HG03025 (cell line): ENCODE results near the gene MADCAM1.
A peak's percentile ranks its signal among the peaks of the same experiment; 100 is the strongest.

ENCODE experiments used
- ATAC-seq: cut with Tn5 transposase; IDR thresholded peaks from one replicate; pipeline ENCODE4 v1.9.1; 2021; ENCODE audit warnings: mild to moderate bottlenecking, moderate library complexity; ENCODE audit not compliant: unreplicated experiment, low FRiP score

Gene MADCAM1

DNA sequence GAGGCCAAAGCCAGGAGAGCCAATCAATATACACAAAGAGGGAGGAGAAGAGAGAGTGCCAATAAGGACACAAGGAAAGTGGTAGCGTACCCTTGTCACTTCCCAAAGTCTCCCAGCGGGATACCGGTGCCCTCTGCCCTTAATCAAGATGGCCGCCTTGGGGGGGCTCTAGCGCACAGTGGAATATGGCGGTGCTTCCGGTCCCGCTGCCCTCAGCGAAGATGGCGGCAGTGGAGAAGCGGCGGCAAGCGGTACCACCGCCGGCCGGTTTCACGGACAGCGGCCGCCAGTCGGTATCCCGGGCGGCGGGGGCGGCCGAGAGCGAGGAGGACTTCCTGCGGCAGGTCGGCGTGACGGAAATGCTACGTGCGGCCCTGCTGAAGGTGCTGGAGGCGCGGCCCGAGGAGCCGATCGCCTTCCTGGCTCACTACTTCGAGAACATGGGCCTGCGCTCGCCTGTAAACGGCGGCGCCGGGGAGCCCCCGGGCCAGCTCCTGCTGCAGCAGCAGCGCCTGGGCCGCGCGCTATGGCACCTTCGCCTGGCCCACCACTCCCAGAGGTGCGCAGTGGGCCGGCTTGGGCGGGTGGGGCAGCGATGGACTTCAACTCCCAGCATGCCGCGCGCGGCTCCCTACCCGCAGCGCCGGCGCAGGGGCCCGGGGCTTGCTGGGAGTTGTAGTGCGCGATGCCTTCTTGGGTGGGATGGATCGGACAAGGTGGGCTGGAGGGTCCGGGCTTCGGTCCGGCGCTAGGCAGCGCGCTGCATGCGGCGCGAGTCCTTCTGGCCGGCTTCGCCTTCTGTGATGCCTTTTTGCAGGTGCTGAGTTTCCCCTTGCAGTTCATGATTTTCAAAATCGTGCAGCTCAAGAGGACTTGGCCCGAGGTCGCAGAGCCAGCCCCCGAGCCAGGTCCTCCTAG is 11.3 kb downstream of the MADCAM1 start, which contains the start of gene TPGS1:
TPGS1 (plus strand) TSS at position 212 of the 918 bp plus-strand sequence; CDS start at position 222, 10 bp downstream.
- peak; percentile 55 for ATAC-seq

DNA sequence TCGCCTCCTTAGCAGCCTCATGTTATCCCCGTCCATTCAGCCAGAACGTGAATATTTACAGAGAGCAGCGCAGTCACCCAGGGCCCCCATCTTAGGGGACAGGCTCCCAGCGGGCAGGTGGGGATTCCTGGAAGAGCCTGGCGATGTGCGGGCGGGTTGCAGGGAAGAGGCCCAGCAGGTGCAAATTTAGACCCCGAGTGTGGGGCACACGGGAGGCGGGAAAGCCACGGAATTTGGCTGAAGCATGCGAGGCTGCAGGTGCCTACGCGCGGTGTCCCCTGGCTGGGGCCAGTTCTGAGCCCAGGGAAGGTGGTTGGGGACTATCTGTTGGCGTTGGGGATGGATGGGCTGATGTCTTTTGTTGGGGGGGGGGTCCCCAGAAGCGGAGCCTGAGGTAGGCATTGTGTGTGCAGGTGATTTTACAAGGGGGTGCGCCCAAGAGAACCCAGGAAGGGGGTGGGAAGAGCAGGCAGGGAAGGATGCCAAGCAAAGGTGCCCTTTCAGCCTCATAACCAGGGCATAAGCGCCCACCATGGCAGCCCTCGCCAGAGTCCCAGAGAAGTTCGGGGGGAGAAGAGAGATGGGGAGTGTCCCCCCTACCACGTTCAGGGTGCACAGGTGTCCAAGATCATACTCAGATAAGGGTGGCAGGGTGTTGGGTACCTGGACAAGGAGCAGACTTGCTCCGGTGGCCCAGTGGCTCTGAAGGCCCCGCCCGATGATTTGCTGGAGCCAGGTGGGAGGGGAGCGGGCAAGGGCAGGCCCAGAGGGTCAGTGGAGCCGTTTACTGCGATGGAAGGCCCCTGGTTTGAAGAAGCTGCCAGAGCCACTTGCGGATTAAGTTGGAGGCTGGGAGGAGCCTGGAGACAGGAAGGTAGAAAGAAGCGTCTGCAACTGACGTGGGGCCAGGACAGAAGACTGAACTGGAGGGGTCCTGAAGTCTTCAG is 12.2 kb downstream of the MADCAM1 start:
- no peak for ATAC-seq

GRCh38 chr19:510606-511100 is 14.4 kb downstream of the MADCAM1 start:
- ATAC-seq, result no peak

- no peak for ATAC-seq
Measured at GRCh38 chr19:511101-511851, 15.0 kb downstream of the MADCAM1 start.

DNA sequence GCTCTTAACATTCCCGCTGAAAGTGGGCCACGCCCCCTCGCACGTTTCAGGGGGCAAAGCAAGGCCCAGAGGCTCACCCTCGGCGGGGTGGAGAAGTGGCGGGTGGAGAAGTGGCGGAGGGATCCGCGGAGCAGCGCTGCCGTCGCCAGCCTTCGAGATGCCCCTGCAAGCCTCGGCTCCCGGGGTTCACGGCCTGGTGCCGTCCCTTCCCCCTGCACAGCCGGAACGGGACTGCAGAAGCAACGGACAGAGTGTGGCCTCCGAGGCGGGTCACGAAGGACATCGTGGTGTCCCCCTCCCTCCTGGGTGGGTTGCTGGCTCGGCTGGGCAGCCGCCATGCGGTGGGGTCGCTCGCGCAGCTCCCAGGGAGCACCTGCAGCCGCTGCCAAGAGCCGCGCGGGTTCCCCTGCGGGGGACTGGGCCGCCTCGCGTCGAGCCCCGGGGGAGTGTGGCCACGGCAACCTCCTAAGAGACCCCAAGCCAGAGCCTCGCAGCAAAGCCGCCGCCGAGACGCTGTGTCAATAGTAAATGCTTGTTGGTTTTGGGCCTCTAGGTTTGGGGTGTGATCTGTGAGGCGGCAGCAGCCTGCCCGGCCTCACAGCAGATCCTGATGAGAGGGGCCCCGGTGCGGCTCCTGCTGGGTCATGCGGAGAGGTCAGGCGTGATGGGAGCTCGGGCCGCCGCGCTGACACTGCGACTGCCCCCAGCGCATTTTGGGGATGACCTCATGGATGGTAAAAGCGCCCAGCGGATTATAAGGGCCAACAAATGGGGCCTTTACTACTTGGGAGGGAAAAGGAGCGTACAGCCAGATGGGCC is 16.5 kb downstream of the MADCAM1 start:
- no peak for ATAC-seq

DNA sequence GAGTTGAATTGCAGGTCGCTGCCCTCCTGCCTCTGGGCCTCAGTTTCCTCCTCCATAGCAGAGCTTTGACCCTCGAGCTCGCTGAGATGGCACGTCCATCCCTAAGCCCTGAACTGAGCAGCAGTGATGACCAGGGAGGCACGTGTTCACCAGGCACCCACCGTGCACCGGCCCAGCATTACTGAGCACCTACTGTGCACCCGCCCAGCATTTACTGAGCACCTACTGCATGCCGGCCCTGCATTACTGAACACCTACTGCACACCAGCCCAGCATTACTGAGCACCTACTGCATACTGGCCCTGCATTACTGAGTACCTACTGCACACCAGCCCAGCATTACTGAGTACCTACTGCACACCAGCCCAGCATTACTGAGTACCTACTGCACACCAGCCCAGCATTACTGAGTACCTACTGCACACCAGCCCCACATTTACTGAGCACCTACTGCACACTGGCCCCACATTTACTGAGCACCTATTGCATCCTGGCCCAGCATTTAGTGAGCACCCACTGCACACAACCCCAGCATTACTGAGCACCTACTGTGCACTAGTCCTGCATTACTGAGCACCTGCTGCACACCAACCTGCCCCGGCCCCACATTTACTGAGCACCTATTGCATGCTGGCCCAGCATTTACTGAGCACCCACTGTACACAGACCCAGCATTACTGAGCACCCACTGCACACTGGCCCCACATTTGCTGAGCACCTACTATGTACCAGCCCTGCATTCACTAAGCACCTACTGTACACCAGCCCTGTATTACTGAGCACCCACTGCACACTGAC is 17.3 kb downstream of the MADCAM1 start:
- ATAC-seq, result no peak

DNA sequence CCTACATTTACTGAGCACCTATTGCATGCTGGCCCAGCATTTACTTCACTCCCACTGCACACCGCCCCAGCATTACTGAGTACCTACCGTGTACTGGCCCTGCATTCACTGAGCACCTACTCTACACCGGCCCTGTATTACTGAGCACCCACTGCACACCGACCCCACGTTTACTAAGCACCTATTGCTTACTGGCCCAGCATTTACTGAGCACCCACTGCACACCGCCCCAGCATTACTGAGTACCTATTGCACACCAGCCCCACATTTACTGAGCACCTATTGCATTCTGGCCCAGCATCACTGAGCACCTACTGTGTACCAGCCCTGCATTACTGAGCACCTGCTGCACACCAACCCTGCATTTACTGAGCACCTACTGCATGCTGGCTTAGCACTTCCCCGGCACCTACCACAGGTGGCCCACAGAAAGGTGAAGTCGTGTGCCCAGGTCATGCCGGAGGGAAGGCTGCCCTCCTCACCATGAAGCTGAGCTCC is 17.9 kb downstream of the MADCAM1 start:
- ATAC-seq, result no peak

- ATAC-seq, result no peak
Measured at GRCh38 chr19:517721-518597, 21.7 kb downstream of the MADCAM1 start.

DNA sequence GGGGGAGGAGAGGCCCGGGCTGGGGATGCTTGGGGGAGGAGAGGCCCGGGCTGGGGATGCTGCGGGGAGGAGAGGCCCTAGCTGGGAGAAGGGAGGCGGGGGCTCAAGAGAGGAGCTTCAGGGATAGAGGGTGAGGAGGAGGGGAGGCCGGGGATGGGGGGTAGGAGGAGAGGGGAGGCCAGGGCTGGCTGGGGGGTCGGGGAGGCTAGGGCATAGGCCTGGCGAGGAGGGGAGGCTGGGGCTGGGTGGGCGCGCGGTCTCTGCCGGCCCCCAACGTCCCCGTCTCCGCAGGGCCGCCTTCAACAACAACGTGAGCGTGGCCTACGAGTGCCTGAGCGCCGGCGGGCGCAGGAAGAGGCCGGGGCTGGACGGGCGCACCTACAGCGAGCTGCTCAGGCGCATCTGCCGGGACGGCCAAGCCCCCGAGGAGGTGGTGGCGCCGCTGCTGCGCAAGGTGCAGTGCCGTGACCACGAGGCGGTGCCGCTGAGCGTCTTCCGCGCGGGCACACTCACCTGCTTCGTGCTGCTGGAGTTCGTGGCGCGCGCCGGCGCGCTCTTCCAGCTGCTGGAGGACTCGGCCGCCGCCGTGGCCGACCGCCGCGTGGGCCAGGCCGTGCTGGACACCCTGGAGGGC is 22.4 kb downstream of the MADCAM1 start:
- ATAC-seq, result no peak

GRCh38 chr19:519449-519865 is 23.2 kb downstream of the MADCAM1 start:
- ATAC-seq, result no peak

DNA sequence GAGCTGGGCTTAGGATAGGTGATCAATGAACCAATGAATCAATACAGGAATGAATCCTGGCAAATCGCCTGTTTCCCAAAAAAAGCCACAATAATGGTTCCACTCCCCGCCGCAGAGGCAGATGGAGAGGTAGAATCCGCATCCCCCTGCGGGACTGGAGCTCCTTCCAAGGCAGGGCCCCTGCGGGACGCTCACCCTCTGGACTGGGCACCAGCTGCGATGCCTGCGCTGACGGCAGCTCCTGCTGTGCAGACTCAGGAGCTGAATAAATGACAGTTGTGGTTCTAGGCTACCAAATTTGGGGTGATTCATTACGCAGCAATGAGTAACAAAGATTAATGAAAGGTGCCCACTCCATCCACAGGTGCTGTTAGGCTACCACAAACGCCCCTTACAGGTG is 26.4 kb downstream of the MADCAM1 start:
- no peak for ATAC-seq

GRCh38 chr19:524062-524674 is 27.9 kb downstream of the MADCAM1 start:
- ATAC-seq, result no peak

DNA sequence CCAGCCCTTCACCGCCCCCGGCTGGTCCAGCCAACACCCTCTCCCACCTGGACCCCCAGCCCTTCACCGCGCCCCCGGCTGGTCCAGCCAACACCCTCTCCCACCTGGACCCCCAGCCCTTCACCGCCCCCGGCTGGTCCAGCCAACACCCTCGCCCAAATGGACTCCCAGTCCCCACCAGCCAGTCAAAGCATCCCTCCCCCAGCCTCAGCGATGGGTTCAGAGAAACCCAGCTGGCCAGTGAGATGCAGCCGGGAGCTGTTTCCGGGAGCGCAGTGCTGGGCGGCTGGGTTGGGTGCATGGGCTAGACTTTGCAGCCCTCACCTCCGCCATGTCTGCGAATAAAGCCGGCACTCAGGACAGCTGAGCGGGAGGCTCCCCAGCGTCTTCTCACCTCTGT is 28.7 kb downstream of the MADCAM1 start:
- ATAC-seq, result no peak

DNA sequence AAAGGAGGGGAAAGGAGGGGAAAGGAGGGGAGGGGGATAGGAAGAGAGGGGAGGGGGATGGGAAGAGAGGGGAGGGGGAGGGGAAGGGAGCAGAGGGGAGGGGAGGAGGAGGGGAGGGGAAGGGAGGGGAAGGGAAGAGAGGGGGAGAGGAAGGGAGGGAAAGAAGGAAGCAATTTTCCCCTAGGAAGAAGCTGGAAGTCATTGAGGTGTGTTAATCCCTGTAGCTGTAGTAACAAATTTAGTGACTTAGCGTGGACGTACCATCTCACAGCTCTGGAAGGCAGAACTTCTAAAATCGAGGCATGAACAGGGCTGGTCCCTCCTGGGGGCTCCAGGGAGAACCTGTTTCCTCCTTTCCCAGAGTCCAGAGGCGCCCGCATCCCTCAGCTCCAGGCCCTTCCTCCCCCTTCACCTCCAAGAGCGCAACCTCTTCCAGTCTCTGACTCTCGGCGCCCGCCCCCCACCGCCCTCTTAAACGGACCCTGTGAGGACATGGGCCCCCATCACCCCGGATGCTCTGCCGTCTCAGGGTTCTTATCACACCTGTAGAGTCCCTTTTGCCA is 29.7 kb downstream of the MADCAM1 start:
- no peak for ATAC-seq

DNA sequence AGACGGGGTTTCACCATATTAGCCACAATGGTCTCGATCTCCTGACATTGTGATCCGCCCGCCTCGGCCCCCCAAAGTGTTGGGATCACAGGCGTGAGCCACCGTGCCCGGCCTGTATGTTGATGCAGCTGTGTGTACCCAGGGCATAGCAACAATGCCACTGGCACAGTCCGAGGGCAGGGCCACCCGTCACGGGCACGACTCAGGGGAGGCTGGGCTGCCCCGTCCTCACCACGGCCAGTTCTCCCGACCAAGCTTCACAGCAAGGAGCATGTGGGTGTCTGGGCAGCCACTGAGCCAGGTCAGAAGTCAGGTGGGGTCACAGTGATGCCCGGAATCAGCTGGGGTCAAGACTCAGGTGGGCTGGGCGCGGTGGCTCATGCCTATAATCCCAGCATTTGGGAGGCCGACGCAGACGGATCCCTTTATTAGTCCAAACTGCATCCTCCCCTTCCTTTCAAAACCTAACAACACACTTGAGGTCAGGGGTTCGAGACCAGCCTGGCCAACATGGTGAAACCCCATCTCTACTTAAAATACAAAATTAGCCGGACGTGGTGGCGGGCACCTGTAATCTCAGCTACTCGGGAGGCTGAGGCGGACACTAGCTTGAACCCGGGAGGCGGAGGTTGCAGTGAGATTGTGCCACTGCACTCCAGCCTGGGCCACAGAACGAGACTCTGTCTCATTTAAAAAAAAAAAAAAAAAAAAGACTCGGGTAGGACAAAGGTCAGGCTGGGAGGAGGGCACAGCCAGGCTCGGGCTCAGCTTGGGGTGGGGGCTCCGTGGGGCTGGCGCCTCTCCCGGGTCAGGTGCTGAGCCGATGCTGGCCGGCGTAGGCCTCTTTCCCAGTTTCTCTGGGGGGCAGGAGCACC is 34.1 kb downstream of the MADCAM1 start:
- ATAC-seq, result no peak
